Measurements from ENCODE around the gene ARL15. TPM values are rescaled to one million over a fixed set of nuclear protein-coding genes. Genes with fewer than 3 reads are reported as not detected.
"Not testable (repeated sequence)": the region's sequence is repeated elsewhere in the genome, so short reads cannot be mapped to it uniquely, and the experiment has no call there.

Gene ARL15
- total and polyA plus RNA-seq, 7 donors: 11.7 to 30.7 (median 16.6) TPM

DNA sequence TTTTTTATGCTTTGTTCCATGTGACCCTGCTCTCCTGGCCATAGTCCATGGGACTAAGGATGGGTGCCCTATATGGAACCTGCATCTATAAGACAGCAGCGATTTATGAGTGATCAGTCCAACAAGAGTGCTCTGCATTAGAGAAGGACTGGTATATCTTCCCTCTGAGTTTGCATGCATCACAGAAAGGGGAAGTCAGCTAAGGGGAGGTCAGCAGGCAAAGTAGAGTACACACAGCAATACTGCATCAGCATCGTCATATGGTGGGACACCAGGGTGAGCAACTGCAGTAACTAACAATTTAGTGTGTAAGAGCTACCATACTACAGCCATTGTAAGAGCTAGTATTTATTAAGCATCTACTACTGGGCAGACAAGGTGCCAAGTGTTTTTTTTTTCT lies 438.6 kb downstream of the ARL15 start:
- 90 to 94% methylated on average over 2 of the region's 2 CpGs for WGBS, 2 donors
- Histone ChIP-seq H3K4me1 (no peaks in the 10 kb centered on the region), H3K4me3 (no peak overlapping the region), H3K36me3 (no peaks in the 10 kb centered on the region), H3K27me3 (no peaks in the 10 kb centered on the region), H3K9me3 (no peaks in the 10 kb centered on the region), H3K27ac (no peak overlapping the region)
- TF ChIP-seq POLR2AphosphoS5 (IDR thresholded peaks at IDR 0.05): no peak
- no peak for TF ChIP-seq POLR2A (IDR thresholded peaks at IDR 0.05)
- no peak for TF ChIP-seq EP300 (IDR thresholded peaks at IDR 0.05)
- TF ChIP-seq, protein P1, sequence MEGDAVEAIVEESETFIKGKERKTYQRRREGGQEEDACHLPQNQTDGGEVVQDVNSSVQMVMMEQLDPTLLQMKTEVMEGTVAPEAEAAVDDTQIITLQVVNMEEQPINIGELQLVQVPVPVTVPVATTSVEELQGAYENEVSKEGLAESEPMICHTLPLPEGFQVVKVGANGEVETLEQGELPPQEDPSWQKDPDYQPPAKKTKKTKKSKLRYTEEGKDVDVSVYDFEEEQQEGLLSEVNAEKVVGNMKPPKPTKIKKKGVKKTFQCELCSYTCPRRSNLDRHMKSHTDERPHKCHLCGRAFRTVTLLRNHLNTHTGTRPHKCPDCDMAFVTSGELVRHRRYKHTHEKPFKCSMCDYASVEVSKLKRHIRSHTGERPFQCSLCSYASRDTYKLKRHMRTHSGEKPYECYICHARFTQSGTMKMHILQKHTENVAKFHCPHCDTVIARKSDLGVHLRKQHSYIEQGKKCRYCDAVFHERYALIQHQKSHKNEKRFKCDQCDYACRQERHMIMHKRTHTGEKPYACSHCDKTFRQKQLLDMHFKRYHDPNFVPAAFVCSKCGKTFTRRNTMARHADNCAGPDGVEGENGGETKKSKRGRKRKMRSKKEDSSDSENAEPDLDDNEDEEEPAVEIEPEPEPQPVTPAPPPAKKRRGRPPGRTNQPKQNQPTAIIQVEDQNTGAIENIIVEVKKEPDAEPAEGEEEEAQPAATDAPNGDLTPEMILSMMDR (IDR thresholded peaks at IDR 0.05): no peak
- DNase-seq: no peak
- intact Hi-C loops (cut with DNase I): no loop called here

DNA sequence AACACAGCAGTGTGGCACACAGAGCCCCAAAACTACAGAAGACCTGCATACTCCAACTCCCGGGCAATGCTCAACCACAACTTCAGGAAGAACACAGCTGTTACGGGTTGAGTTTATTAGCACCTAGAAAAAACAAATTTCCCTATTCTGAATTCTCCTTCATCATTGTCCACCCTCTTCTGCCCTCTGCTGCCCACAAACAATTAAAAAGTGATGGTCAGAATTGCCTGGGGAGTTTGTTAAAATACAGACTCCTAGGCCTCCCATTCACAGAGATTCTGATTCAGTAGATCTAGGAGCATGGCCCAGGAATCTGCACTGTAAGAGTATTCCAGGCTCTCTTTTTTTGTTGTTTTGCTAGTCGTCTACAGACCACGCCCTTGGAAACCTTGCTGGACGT lies 439.3 kb downstream of the ARL15 start:
- no peaks in the 10 kb centered on the region for H3K27me3 ChIP-seq
- no peaks in the 10 kb centered on the region for H3K4me1 ChIP-seq
- TF ChIP-seq POLR2AphosphoS5 (IDR thresholded peaks at IDR 0.05) (no peak), POLR2A (IDR thresholded peaks at IDR 0.05) (no peak), EP300 (IDR thresholded peaks at IDR 0.05) (no peak)
- TF ChIP-seq, protein P1 (IDR thresholded peaks at IDR 0.05): no peak
- no peaks in the 10 kb centered on the region for H3K9me3 ChIP-seq
- H3K4me3 ChIP-seq: no peak overlapping the region
- no peak overlapping the region for H3K27ac ChIP-seq
- DNase-seq: no peak
- no peaks in the 10 kb centered on the region for H3K36me3 ChIP-seq
- WGBS, 2 donors: 55 to 81% methylated on average over 5 of the region's 5 CpGs
- intact Hi-C loops (cut with DNase I): no loop called here

DNA sequence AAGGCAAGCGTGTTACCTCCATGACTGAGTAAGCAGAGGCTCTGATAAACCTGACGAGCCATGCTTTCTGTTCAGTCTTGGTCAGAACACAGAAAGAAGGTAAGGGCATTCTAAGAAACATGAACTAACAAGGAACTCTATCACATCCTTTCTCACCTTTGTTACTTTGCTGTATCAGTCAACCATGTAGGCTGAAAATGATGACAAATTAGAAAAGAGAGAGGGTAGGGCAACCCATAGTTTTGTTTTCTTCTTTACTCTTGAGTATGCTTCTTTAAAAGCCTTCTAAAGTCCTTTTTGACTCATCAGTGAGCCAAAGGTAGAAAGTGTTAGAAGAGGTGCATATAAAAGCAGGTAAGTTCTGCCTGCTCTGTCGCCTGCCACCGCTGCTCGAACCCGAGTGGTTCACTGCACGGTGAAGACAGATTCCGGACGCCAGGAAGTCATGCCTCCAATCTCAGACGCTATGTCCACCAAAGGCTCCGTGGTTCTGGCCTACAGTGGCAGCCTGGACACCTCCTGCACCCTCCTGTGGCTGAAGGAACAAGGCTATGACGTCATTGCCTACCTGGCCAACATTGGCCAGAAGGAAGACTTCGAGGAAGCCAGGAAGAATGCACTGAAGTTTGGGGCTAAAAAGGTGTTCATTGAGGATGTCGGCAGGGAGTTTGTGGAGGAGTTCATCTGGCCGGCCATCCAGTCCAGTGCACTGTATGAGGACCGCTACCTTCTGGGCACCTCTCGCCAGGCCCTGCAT lies 451.5 kb downstream of the ARL15 start:
- intact Hi-C loops (cut with DNase I): no loop called here
- WGBS, 2 donors: 91% methylated on average over 17 of the region's 17 CpGs
- no peak for DNase-seq

GRCh38 chr5:53856506-53856905 lies 453.9 kb downstream of the ARL15 start:
- Histone ChIP-seq H3K27me3 (no peaks in the 10 kb centered on the region), H3K4me1 (no peaks in the 10 kb centered on the region), H3K4me3 (no peak overlapping the region), H3K27ac (no peak overlapping the region), H3K36me3 (no peaks in the 10 kb centered on the region), H3K9me3 (peaks cover 0 to 8% (median 4%) of the 10 kb centered on the region in 4 donors)
- WGBS, 2 donors: 73 to 93% methylated on average over 3 of the region's 3 CpGs
- TF ChIP-seq POLR2AphosphoS5 (IDR thresholded peaks at IDR 0.05): no peak
- TF ChIP-seq, protein P1 (IDR thresholded peaks at IDR 0.05): no peak
- no peak for TF ChIP-seq EP300 (IDR thresholded peaks at IDR 0.05)
- no peak for TF ChIP-seq POLR2A (IDR thresholded peaks at IDR 0.05)
- intact Hi-C loops (cut with DNase I): no loop called here
- DNase-seq: no peak

More for the DNA sequence above, 451.5 kb downstream of the ARL15 start:
- Histone ChIP-seq H3K4me1 (no peaks in the 10 kb centered on the region), H3K36me3 (no peaks in the 10 kb centered on the region), H3K27ac (no peak overlapping the region), H3K4me3 (no peak overlapping the region), H3K27me3 (no peaks in the 10 kb centered on the region), H3K9me3 (peaks cover 0 to 8% (median 3%) of the 10 kb centered on the region in 4 donors)
- TF ChIP-seq EP300 (IDR thresholded peaks at IDR 0.05): no peak

DNA sequence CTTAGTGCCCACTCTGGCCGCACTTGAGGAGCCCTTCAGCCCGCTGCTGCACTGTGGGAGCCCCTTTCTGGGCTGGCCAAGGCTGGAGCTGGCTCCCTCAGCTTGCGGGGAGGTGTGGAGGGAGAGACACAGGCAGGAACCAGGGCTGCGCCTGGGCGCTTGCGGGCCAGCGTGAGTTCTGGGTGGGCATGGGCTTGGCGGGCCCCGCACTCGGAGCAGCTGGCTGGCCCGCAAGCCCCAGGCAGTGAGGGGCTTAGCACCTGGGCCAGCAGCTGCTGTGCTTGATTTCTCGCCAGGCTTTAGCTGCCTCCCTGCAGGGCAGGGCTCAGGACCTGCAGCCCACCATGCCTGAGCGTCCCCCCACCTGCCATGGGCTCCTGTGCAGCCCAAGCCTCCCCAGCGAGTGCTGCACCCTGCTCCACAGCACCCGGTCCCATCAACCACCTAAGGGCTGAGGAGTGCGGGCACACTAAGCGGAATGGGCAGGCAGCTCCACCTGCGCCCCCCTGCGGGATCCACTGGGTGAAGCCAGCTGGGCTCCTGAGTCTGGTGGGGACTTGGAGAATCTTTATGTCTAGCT lies 473.4 kb downstream of the ARL15 start:
- 92 to 94% methylated on average over 19 of the region's 19 CpGs for WGBS, 2 donors
- intact Hi-C loops (cut with DNase I); H3K9me3 ChIP-seq; H3K4me3 ChIP-seq; H3K27me3 ChIP-seq; H3K27ac ChIP-seq; H3K4me1 ChIP-seq; H3K36me3 ChIP-seq; DNase-seq: not testable (repeated sequence)

Measured in sigmoid colon (tissue), 7 donors.